Esophagus squamous epithelium (tissue), 5 donors: ENCODE results near the gene ZNF277. TPM values are rescaled to one million over a fixed set of nuclear protein-coding genes. Genes with fewer than 3 reads are reported as not detected.

Experiments
- DNase-seq: peaks from one replicate; lab custom pipeline; 2025; lab: John Stamatoyannopoulos, UW
- H3K27ac ChIP-seq, 4 donors: fragments of 200-600 bp; sonication (generic); one replicate each; pipeline ENCODE4 v1.5.1; 2016 to 2019; ENCODE audit warnings: mild to moderate bottlenecking in 1 of 4
- H3K27me3 ChIP-seq, 4 donors: fragments of 200-600 bp; sonication (generic); 1 replicate in 3 of 4; 2 replicates in 1 of 4; pipeline versions ENCODE4 v1.5.1 to v1.6.0; 2017 to 2021; ENCODE audit warnings: antibody characterized with exemption in 1 of 4
- H3K36me3 ChIP-seq, 3 donors: fragments of 200-600 bp; sonication (generic); one replicate each; pipeline ENCODE4 v1.5.1; 2016 to 2019
- H3K4me1 ChIP-seq, 3 donors: fragments of 200-600 bp; sonication (generic); one replicate each; pipeline ENCODE4 v1.5.1; 2017 to 2019
- H3K4me3 ChIP-seq, 4 donors: fragments of 200-600 bp; sonication (generic); 1 replicate in 3 of 4; 2 replicates in 1 of 4; pipeline ENCODE4 v1.5.1; 2016 to 2019; ENCODE audit warnings: mild to moderate bottlenecking in 2 of 4, moderate library complexity in 1 of 4
- H3K9me3 ChIP-seq, 3 donors: fragments of 200-600 bp; sonication (generic); one replicate each; pipeline ENCODE4 v1.5.1; 2016 to 2019
- CTCF ChIP-seq, 6 experiments: fragments of 450-650 bp in 4 of 6; fragments of 200-600 bp in 2 of 6; sonication (generic) in 2 of 6; IDR thresholded peaks; one replicate each; pipeline ENCODE4 v1.5.1; 2016 to 2019; ENCODE audit warnings: antibody characterized with exemption in 6 of 6, mild to moderate bottlenecking in 4 of 6, moderate library complexity in 4 of 6
- POLR2A ChIP-seq, 4 donors: fragments of 450-650 bp; IDR thresholded peaks; one replicate each; pipeline ENCODE4 v1.6.1; 2017; ENCODE audit warnings: antibody characterized with exemption in 4 of 4, mild to moderate bottlenecking in 4 of 4, moderate library complexity in 3 of 4
- WGBS, 2 donors: methylation state at CpG; one replicate each; pipeline ENCODE4 v1.1.5; 2018; 5-methylcytosine and 5-hydroxymethylcytosine counted together
- intact Hi-C: fragments of 100-400 bp; cut with DNase I; formaldehyde crosslinking; loops from one replicate; pipeline ENCODE4 v1.15.0; 2022
- total RNA-seq, 4 donors: library from RNA; depleted of rRNA; stranded (reverse); fragments of >200 nt; gene quantifications; one replicate each; pipeline ENCODE4 v1.1.0, GENCODE V29; 2016
- donor health status: DM: yes; HTN: yes; CAD: no.

ZNF277 gene
- total RNA-seq, 4 donors from 2014 or later = 7.3 to 32.0 (median 19.6) TPM

GRCh38 chr7:112212571-112212970 is 6.1 kb downstream of the ZNF277 start:
- no peak for TF ChIP-seq POLR2A (IDR thresholded peaks at IDR 0.05)
- TF ChIP-seq CTCF (IDR thresholded peaks at IDR 0.05) = no peak
- DNase-seq = no peak
- Histone ChIP-seq H3K9me3 (no peaks in the 10 kb centered on the region), H3K27ac (no peak overlapping the region), H3K4me3 (no peak overlapping the region), H3K4me1 (peaks cover 0 to 19% (median 0%) of the 10 kb centered on the region in 3 donors), H3K36me3 (no peaks in the 10 kb centered on the region), H3K27me3 (no peaks in the 10 kb centered on the region)
- 85 to 88% methylated on average over 2 of the region's 2 CpGs for WGBS, 2 donors
- intact Hi-C loops = no loop called here

DNA sequence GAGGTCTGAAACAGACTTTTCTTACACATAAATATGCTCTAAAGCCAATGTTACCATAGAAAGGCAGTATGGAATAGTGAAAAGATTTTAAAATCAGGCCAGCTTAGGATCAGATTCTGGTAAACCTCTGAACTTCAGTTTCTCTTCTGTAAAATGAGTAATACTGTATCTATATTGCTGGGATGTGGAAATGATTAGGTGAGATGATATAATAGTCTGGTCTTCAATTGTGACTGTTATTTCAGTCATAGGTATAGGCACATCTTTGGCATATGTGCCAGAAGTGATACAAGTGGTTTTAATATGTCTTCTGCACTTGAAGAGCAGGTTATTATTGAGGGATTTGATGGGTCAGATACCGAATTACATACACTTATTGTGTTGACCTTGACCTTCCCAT is 7.2 kb downstream of the ZNF277 start:
- Histone ChIP-seq H3K4me1 (peaks cover 0 to 12% (median 0%) of the 10 kb centered on the region in 3 donors), H3K36me3 (no peaks in the 10 kb centered on the region), H3K27ac (no peak overlapping the region), H3K27me3 (no peaks in the 10 kb centered on the region), H3K9me3 (no peaks in the 10 kb centered on the region), H3K4me3 (no peak overlapping the region)
- TF ChIP-seq CTCF (IDR thresholded peaks at IDR 0.05) (no peak), POLR2A (IDR thresholded peaks at IDR 0.05) (no peak)
- whole genome bisulfite sequencing, 2 donors = 100% methylated on average over 1 of the region's 1 CpG
- no peak for DNase-seq
- intact Hi-C loops = no loop called here

DNA sequence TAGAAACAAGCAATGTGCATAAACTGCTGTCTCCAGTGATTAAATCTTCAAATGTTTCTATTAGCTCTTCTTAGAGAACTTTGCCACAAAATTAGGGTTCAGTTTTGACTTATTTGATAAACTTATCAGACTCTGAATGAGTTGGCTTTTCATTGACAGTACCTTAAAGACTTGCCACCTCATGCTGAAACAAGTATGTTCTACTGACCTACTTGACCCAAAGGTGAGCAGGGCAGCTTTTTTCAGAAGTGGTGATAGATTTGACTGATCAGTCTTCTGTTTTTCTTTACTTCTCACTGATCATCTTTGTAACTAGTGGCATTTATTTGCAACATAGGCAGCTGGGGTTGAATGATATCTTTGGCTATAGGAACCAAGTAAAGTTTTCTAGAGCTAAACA is 7.8 kb downstream of the ZNF277 start:
- no peak overlapping the region for H3K4me3 ChIP-seq
- DNase-seq = no peak
- intact Hi-C loops = no loop called here
- H3K27me3 ChIP-seq = no peaks in the 10 kb centered on the region
- H3K4me1 ChIP-seq = peaks cover 0 to 12% (median 0%) of the 10 kb centered on the region in 3 donors
- H3K9me3 ChIP-seq = no peaks in the 10 kb centered on the region
- no peaks in the 10 kb centered on the region for H3K36me3 ChIP-seq
- no peak for TF ChIP-seq POLR2A (IDR thresholded peaks at IDR 0.05)
- TF ChIP-seq CTCF (IDR thresholded peaks at IDR 0.05) = no peak
- H3K27ac ChIP-seq = no peak overlapping the region

GRCh38 chr7:112214883-112215282 is 8.4 kb downstream of the ZNF277 start:
- Histone ChIP-seq H3K4me3 (no peak overlapping the region), H3K9me3 (no peaks in the 10 kb centered on the region), H3K27ac (no peak overlapping the region), H3K4me1 (peaks cover 0 to 12% (median 0%) of the 10 kb centered on the region in 3 donors), H3K27me3 (no peaks in the 10 kb centered on the region), H3K36me3 (no peaks in the 10 kb centered on the region)
- TF ChIP-seq POLR2A (IDR thresholded peaks at IDR 0.05) = no peak
- TF ChIP-seq CTCF (IDR thresholded peaks at IDR 0.05) = no peak
- 84 to 89% methylated on average over 2 of the region's 2 CpGs for WGBS, 2 donors
- DNase-seq = no peak
- intact Hi-C loops = no loop called here

- H3K27me3 ChIP-seq = no peaks in the 10 kb centered on the region
- WGBS, 2 donors = 62 to 78% methylated on average over 4 of the region's 4 CpGs
- H3K4me1 ChIP-seq = peaks cover 0 to 12% (median 0%) of the 10 kb centered on the region in 3 donors
- no peak for DNase-seq
- H3K36me3 ChIP-seq = no peaks in the 10 kb centered on the region
- no peaks in the 10 kb centered on the region for H3K9me3 ChIP-seq
- intact Hi-C loops = no loop called here
- no peak overlapping the region for H3K27ac ChIP-seq
- TF ChIP-seq CTCF (IDR thresholded peaks at IDR 0.05) (no peak), POLR2A (IDR thresholded peaks at IDR 0.05) (no peak)
- H3K4me3 ChIP-seq = no peak overlapping the region
Measured at GRCh38 chr7:112215787-112216186, 9.3 kb downstream of the ZNF277 start.
